ENCODE measurements around the gene PEX26. TPM values are rescaled to one million over a fixed set of nuclear protein-coding genes. Genes with fewer than 3 reads are reported as not detected.
"Not testable (repeated sequence)": the region's sequence is repeated elsewhere in the genome, so short reads cannot be mapped to it uniquely, and the experiment has no call there.

PEX26 gene
- polyA plus RNA-seq, 1 donor (not counting 4 experiments of a cell fraction or from before 2014, with no cell fraction given): 23.0 TPM

- Histone ChIP-seq H3K9me1 (ENCODE audit: control insufficient read depth, extremely low read depth, insufficient read depth, low read length) (no peaks in the 10 kb centered on the region), H3K9ac (ENCODE audit: control insufficient read depth, extremely low read depth, insufficient read depth, low read length) (no peak overlapping the region), H3K79me2 (ENCODE audit: control insufficient read depth, insufficient read depth, low read length) (no peaks in the 10 kb centered on the region), H3K4me2 (ENCODE audit: control insufficient read depth, extremely low read depth, insufficient read depth, low read depth, low read length) (no peak overlapping the region), H3K4me1 (ENCODE audit: control insufficient read depth, extremely low read depth, insufficient read depth, low read length) (no peaks in the 10 kb centered on the region), H3K27ac (ENCODE audit: control insufficient read depth, insufficient read depth, low read length) (no peak overlapping the region), H2AFZ (ENCODE audit: control insufficient read depth, low read length) (no peak overlapping the region), H3K27me3 (ENCODE audit: control insufficient read depth, extremely low read depth, insufficient read depth, low read length) (no peaks in the 10 kb centered on the region), H3K36me3 (ENCODE audit: control insufficient read depth in 2 of 2, extremely low read depth in 1 of 2, insufficient read depth in 2 of 2, low read length in 2 of 2) (no peaks in the 10 kb centered on the region), H3K9me3 (ENCODE audit: control insufficient read depth, low read depth, low read length) (no peaks in the 10 kb centered on the region), H4K20me1 (ENCODE audit: control insufficient read depth, extremely low read depth, insufficient read depth, low read length) (peaks cover 3% of the 10 kb centered on the region), H3K4me3 (ENCODE audit: control insufficient read depth in 2 of 3, extremely low read depth in 1 of 3, insufficient read depth in 2 of 3, low read depth in 1 of 3, low read length in 3 of 3) (no peak overlapping the region)
- DNase-seq (ENCODE audit: low read depth, low spot score) (no peak), FAIRE-seq (no peak)
- dilution Hi-C loops (cut with MboI; ENCODE audit: extremely low pct_ligation_motif_present, low sequenced_read_pairs): no loop called here
- TF ChIP-seq EZH2 (IDR thresholded peaks at IDR 0.05; ENCODE audit: low read length): no peak
- TF ChIP-seq, protein P1, sequence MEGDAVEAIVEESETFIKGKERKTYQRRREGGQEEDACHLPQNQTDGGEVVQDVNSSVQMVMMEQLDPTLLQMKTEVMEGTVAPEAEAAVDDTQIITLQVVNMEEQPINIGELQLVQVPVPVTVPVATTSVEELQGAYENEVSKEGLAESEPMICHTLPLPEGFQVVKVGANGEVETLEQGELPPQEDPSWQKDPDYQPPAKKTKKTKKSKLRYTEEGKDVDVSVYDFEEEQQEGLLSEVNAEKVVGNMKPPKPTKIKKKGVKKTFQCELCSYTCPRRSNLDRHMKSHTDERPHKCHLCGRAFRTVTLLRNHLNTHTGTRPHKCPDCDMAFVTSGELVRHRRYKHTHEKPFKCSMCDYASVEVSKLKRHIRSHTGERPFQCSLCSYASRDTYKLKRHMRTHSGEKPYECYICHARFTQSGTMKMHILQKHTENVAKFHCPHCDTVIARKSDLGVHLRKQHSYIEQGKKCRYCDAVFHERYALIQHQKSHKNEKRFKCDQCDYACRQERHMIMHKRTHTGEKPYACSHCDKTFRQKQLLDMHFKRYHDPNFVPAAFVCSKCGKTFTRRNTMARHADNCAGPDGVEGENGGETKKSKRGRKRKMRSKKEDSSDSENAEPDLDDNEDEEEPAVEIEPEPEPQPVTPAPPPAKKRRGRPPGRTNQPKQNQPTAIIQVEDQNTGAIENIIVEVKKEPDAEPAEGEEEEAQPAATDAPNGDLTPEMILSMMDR (optimal IDR thresholded peaks at IDR 0.05 in 1 of 3, IDR thresholded peaks at IDR 0.05 in 1 of 3, conservative IDR thresholded peaks at IDR 0.05 in 1 of 3; ENCODE audit: extremely low read depth in 1 of 3, insufficient read depth in 2 of 3, low read length in 3 of 3): no peak
These were observed 43.7 kb downstream of the PEX26 start for GRCh38 chr22:18121506-18121905.

DNA sequence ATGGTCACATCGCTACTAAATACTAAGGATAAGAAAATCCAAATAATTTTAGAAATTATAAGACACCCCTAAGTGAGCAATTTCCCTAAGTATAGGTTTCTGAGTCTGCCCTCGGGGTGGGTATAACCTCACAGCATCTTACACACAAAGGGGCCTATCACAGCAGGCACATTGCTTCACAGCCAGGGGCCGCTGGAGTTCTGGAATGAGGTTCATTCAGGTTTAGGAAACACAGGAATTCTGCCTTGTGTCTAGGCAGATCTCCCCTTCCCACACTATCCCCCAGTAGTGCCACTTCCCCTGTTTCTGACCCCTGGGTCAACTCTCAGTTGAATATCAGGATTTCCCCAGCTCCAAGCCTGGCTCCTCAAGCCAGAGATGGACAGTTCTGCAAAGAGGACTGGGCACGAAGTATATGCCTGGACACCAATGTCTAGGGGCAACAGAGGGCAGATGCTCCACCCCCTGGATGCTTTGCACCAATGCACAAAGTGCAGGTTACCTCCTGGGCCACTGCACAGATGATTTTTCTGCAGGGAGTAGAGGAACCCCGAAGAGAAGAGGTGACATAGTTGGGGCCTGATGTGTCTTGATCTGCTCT, 44.3 kb downstream of the PEX26 start:
- no peaks in the 10 kb centered on the region for H3K79me2 ChIP-seq (ENCODE audit: control insufficient read depth, insufficient read depth, low read length)
- H3K9me1 ChIP-seq (ENCODE audit: control insufficient read depth, extremely low read depth, insufficient read depth, low read length): no peaks in the 10 kb centered on the region
- FAIRE-seq: no peak
- H3K36me3 ChIP-seq (ENCODE audit: control insufficient read depth in 2 of 2, extremely low read depth in 1 of 2, insufficient read depth in 2 of 2, low read length in 2 of 2): no peaks in the 10 kb centered on the region
- H3K4me2 ChIP-seq (ENCODE audit: control insufficient read depth, extremely low read depth, insufficient read depth, low read depth, low read length): no peak overlapping the region
- no peak overlapping the region for H3K27ac ChIP-seq (ENCODE audit: control insufficient read depth, insufficient read depth, low read length)
- TF ChIP-seq EZH2 (IDR thresholded peaks at IDR 0.05; ENCODE audit: low read length): no peak
- TF ChIP-seq, protein P1 (optimal IDR thresholded peaks at IDR 0.05 in 1 of 3, IDR thresholded peaks at IDR 0.05 in 1 of 3, conservative IDR thresholded peaks at IDR 0.05 in 1 of 3; ENCODE audit: extremely low read depth in 1 of 3, insufficient read depth in 2 of 3, low read length in 3 of 3): no peak
- DNase-seq (ENCODE audit: low read depth, low spot score): no peak
- H3K4me1 ChIP-seq (ENCODE audit: control insufficient read depth, extremely low read depth, insufficient read depth, low read length): no peaks in the 10 kb centered on the region
- no peak overlapping the region for H3K9ac ChIP-seq (ENCODE audit: control insufficient read depth, extremely low read depth, insufficient read depth, low read length)
- dilution Hi-C loops (cut with MboI; ENCODE audit: extremely low pct_ligation_motif_present, low sequenced_read_pairs): no loop called here
- peaks cover 3% of the 10 kb centered on the region for H4K20me1 ChIP-seq (ENCODE audit: control insufficient read depth, extremely low read depth, insufficient read depth, low read length)
- H2AFZ ChIP-seq (ENCODE audit: control insufficient read depth, low read length): no peak overlapping the region
- H3K9me3 ChIP-seq (ENCODE audit: control insufficient read depth, low read depth, low read length): no peaks in the 10 kb centered on the region
- no peak overlapping the region for H3K4me3 ChIP-seq (ENCODE audit: control insufficient read depth in 2 of 3, extremely low read depth in 1 of 3, insufficient read depth in 2 of 3, low read depth in 1 of 3, low read length in 3 of 3)
- no peaks in the 10 kb centered on the region for H3K27me3 ChIP-seq (ENCODE audit: control insufficient read depth, extremely low read depth, insufficient read depth, low read length)

- H3K4me1 ChIP-seq (ENCODE audit: control insufficient read depth, extremely low read depth, insufficient read depth, low read length); H3K9me1 ChIP-seq (ENCODE audit: control insufficient read depth, extremely low read depth, insufficient read depth, low read length); H3K36me3 ChIP-seq (ENCODE audit: control insufficient read depth in 2 of 2, extremely low read depth in 1 of 2, insufficient read depth in 2 of 2, low read length in 2 of 2); H3K79me2 ChIP-seq (ENCODE audit: control insufficient read depth, insufficient read depth, low read length); H3K4me2 ChIP-seq (ENCODE audit: control insufficient read depth, extremely low read depth, insufficient read depth, low read depth, low read length); H3K9ac ChIP-seq (ENCODE audit: control insufficient read depth, extremely low read depth, insufficient read depth, low read length); H2AFZ ChIP-seq (ENCODE audit: control insufficient read depth, low read length); H4K20me1 ChIP-seq (ENCODE audit: control insufficient read depth, extremely low read depth, insufficient read depth, low read length); H3K9me3 ChIP-seq (ENCODE audit: control insufficient read depth, low read depth, low read length); DNase-seq (ENCODE audit: low read depth, low spot score); FAIRE-seq; dilution Hi-C loops (cut with MboI; ENCODE audit: extremely low pct_ligation_motif_present, low sequenced_read_pairs); H3K27ac ChIP-seq (ENCODE audit: control insufficient read depth, insufficient read depth, low read length); H3K4me3 ChIP-seq (ENCODE audit: control insufficient read depth in 2 of 3, extremely low read depth in 1 of 3, insufficient read depth in 2 of 3, low read depth in 1 of 3, low read length in 3 of 3); H3K27me3 ChIP-seq (ENCODE audit: control insufficient read depth, extremely low read depth, insufficient read depth, low read length): not testable (repeated sequence)
These were observed 45.8 kb downstream of the PEX26 start for GRCh38 chr22:18123476-18124025.

Data from keratinocyte (primary cell).